Panc1 (cell line): ENCODE data around the gene ZNF420. TPM values are rescaled to one million over a fixed set of nuclear protein-coding genes. Genes with fewer than 3 reads are reported as not detected.

ENCODE experiments used
- ATAC-seq: fragments of 200-7000 bp; cut with Tn5 transposase; 2 replicates; pipeline ENCODE4 v1.9.1; 2020; ENCODE audit warnings: mild to moderate bottlenecking, moderate library complexity
- BruUV-seq: library from RNA; stranded (reverse); fragments of 400-500 nt; replicated peaks from 2 replicates; lab custom pipeline; 2021; lab: Mats Ljungman, UMichigan
- CTCF ChIA-PET: fragments of 300-600 bp; sonication (Branson Sonifier 250); formaldehyde crosslinking; loops from one replicate; lab custom pipeline; 2022; ENCODE audit warnings: antibody characterized with exemption; lab: Charles Lee
- POLR2A ChIA-PET: fragments of 300-600 bp; sonication (Branson Sonifier 250); formaldehyde crosslinking; loops from one replicate; lab custom pipeline; 2022; ENCODE audit warnings: antibody characterized with exemption; lab: Charles Lee
- DNase-seq: peaks from one replicate; pipeline ENCODE4 v3.0.0-alpha.2; 2010; ENCODE audit warnings: low read depth, low spot score
- H3K27ac ChIP-seq: 2 replicates; pipeline ENCODE4 v1.5.1; 2011; ENCODE audit warnings: mild to moderate bottlenecking, low read length, inconsistent platforms
- H3K27me3 ChIP-seq: fragments of 200-500 bp; sonication (Bioruptor generic); 2 replicates; pipeline ENCODE4 v1.6.0; 2014; ENCODE audit warnings: low read length, inconsistent platforms; ENCODE audit not compliant: control insufficient read depth, insufficient read depth
- H3K36me3 ChIP-seq: fragments of 200-500 bp; sonication (Bioruptor generic); 2 replicates; pipeline ENCODE4 v1.5.1; 2014; ENCODE audit warnings: inconsistent platforms, mild to moderate bottlenecking, low read length, moderate library complexity; ENCODE audit not compliant: control insufficient read depth, insufficient read depth
- H3K4me1 ChIP-seq: 2 replicates; pipeline ENCODE4 v1.5.1; 2011; ENCODE audit warnings: inconsistent platforms, mild to moderate bottlenecking, low read length, moderate library complexity; ENCODE audit not compliant: control insufficient read depth, insufficient read depth
- H3K4me3 ChIP-seq, 2 experiments: 2 replicates each; pipeline ENCODE4 v1.5.1; 2011 to 2012; ENCODE audit warnings: low read depth in 2 of 2, low read length in 2 of 2, mild to moderate bottlenecking in 2 of 2, inconsistent platforms in 1 of 2, moderate library complexity in 1 of 2
- H3K9me3 ChIP-seq: fragments of 200-500 bp; sonication (Bioruptor generic); 2 replicates; pipeline ENCODE4 v1.5.1; 2014; ENCODE audit warnings: low read depth, mild to moderate bottlenecking, inconsistent platforms, low read length, moderate library complexity; ENCODE audit not compliant: control insufficient read depth, insufficient read depth
- CTCF ChIP-seq: fragments of 450-650 bp; IDR thresholded peaks from 2 replicates; pipeline ENCODE4 v1.5.1; 2017; ENCODE audit warnings: mild to moderate bottlenecking
- POLR2AphosphoS5 ChIP-seq: IDR thresholded peaks from 2 replicates; pipeline ENCODE4 v1.6.1; 2012; ENCODE audit warnings: mild to moderate bottlenecking, low read depth, low read length, moderate library complexity
- SIN3A ChIP-seq: IDR thresholded peaks from 2 replicates; pipeline ENCODE4 v1.6.1; 2012; ENCODE audit warnings: low read depth, mild to moderate bottlenecking, low read length, moderate library complexity, borderline replicate concordance; ENCODE audit not compliant: insufficient read depth
- TCF7L2 ChIP-seq: IDR thresholded peaks from 2 replicates; pipeline ENCODE4 v1.6.1; 2011; ENCODE audit warnings: mild to moderate bottlenecking, low read depth, low read length, inconsistent platforms
- in situ Hi-C: cut with HindIII; loops from 2 replicates; pipeline ENCODE4 v1.10.0; 2016; ENCODE audit warnings: low sequenced_read_pairs, low pct_unique_long_range_greater_than_20kb
- intact Hi-C: fragments of 100-400 bp; cut with micrococcal nuclease; formaldehyde crosslinking; loops from one replicate; pipeline ENCODE4 v1.10.0; 2022; ENCODE audit not compliant: unreplicated experiment
- total RNA-seq: library from RNA; stranded (reverse); gene quantifications from one replicate; pipeline ENCODE4 v1.2.1, GENCODE V29; 2021; ENCODE audit not compliant: unreplicated experiment
- TF ChIP-seq, protein P1 (sequence below), 2 experiments: IDR thresholded peaks; 2 replicates each; pipeline ENCODE4 v1.6.1; 2011 to 2012; ENCODE audit warnings: low read depth in 2 of 2, control low read depth in 1 of 2, low read length in 1 of 2, mild to moderate bottlenecking in 1 of 2, moderate library complexity in 1 of 2; ENCODE audit not compliant: insufficient read depth in 1 of 2

The ZNF420 gene
- total RNA-seq, 1 experiment from 2014 or later = 13.7 TPM

DNA sequence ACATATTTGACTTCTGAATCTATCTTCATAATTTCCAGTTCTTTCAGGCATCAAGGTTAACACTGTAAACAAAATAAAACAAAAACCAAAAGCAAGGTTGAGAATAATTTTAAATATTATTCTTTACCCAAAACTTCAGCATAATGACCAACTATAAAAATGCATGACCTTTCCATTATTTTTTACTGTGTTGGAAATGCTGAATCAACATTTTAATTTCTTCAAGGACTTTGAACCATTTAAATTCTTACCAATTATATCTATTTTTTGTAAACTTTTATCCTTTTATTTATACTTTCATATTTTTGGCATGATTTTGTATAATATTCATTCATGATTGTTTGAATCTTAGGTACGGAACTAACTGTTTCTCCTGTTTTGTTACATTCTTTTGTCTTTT lies 87.4 kb downstream of the ZNF420 start:
- ATAC-seq (no peak), DNase-seq (no peak)
- Histone ChIP-seq H3K27ac (no peak overlapping the region), H3K4me1 (no peaks in the 10 kb centered on the region), H3K27me3 (no peaks in the 10 kb centered on the region), H3K9me3 (peaks cover 59% of the 10 kb centered on the region), H3K36me3 (peaks cover 4% of the 10 kb centered on the region; the same call in 1 of the 2 replicates), H3K4me3 (no peak overlapping the region)
- CTCF ChIA-PET = no interaction called here
- BruUV-seq = no TSS peak
- TF ChIP-seq SIN3A (no peak), POLR2AphosphoS5 (no peak), CTCF (no peak)
- in situ Hi-C loops = no loop called here
- intact Hi-C loops = no loop called here
- POLR2A ChIA-PET = no interaction called here

DNA sequence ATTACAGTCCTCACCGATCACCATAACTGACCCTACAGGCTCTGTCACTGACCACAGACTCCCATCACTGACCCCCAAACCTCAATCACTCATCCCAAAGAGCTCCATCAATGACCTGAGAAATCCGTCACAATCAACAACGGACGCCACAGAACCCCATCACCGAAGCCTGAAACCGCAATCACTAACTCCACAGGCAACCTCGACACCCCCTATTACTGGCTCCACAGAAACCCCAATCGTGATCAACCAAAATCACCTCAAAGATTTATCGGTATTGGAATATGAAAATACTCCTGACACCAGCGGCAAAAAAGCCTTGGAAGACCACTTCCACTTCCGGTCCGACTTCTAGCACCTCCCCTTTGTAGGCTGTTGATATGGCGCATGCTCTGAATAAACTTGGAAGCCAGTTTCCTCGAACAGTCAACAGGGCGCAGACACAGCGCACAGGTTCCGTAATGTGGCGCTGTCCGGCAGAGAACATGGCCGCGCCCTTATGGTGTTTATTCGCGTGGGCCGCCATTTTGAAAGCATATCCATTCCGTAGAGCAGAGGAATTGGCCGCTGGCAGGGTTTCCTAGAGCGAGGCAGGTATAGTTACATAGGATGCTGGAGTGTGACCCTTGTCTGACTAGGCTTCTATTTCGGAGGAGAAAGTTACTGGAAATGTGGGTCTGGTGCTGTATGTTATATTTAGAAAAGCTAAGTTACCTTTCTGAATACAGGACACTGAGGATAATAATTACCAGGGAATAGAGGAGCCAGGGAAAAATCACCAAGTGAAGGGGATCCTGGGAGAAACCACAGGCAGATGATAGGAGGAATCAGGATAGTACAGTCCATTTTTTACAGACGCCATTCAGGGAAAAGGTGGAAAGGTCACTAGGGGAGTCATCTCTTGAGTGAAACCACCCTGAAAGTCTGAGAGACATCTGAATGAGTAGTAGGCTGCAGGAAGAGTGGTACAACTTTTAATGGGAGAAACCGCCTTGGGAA lies 94.4 kb downstream of the ZNF420 start, which contains the start of gene ZNF585A:
Gene ZNF585A (minus strand): TSS at position 328 of the 999 bp plus-strand sequence. CDS start 2,785 bp downstream, outside the sequence.
- H3K9me3 ChIP-seq = peaks cover 46% of the 10 kb centered on the region
- DNase-seq = peak; percentile 94
- H3K4me3 ChIP-seq = peak within 1 kb of the TSS; percentile 84 to 87
- TF ChIP-seq TCF7L2 (peak; percentile 90), SIN3A (0 out of 2 replicates have a peak, but pooled peaks have one; percentile 67), CTCF (no peak), POLR2AphosphoS5 (peak; percentile 95)
- TF ChIP-seq, protein P1, sequence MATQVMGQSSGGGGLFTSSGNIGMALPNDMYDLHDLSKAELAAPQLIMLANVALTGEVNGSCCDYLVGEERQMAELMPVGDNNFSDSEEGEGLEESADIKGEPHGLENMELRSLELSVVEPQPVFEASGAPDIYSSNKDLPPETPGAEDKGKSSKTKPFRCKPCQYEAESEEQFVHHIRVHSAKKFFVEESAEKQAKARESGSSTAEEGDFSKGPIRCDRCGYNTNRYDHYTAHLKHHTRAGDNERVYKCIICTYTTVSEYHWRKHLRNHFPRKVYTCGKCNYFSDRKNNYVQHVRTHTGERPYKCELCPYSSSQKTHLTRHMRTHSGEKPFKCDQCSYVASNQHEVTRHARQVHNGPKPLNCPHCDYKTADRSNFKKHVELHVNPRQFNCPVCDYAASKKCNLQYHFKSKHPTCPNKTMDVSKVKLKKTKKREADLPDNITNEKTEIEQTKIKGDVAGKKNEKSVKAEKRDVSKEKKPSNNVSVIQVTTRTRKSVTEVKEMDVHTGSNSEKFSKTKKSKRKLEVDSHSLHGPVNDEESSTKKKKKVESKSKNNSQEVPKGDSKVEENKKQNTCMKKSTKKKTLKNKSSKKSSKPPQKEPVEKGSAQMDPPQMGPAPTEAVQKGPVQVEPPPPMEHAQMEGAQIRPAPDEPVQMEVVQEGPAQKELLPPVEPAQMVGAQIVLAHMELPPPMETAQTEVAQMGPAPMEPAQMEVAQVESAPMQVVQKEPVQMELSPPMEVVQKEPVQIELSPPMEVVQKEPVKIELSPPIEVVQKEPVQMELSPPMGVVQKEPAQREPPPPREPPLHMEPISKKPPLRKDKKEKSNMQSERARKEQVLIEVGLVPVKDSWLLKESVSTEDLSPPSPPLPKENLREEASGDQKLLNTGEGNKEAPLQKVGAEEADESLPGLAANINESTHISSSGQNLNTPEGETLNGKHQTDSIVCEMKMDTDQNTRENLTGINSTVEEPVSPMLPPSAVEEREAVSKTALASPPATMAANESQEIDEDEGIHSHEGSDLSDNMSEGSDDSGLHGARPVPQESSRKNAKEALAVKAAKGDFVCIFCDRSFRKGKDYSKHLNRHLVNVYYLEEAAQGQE (IDR thresholded peaks at IDR 0.05; ENCODE audit: insufficient read depth in 1 of 2, low read depth in 2 of 2, low read length in 1 of 2) = no peak
- H3K4me1 ChIP-seq = no peaks in the 10 kb centered on the region
- H3K36me3 ChIP-seq = peaks cover 4% of the 10 kb centered on the region; the same call in 1 of the 2 replicates
- no TSS peak for BruUV-seq
- in situ Hi-C loops (no loop called here), intact Hi-C loops (no loop called here)
- ChIA-PET CTCF (no interaction called here), POLR2A (no interaction called here)
- peak within 1 kb of the TSS; percentile 97 for H3K27ac ChIP-seq
- H3K27me3 ChIP-seq = no peaks in the 10 kb centered on the region
- ATAC-seq = peak; percentile 100

Other genes starting within 250 kb of the ZNF420 start
- gene ZNF790, start 240.0 kb upstream of the ZNF420 start, total RNA-seq = 5.8 TPM
- gene ZNF345, start 227.6 kb upstream of the ZNF420 start, total RNA-seq = 3.8 TPM
- gene ZNF829, start 162.1 kb upstream of the ZNF420 start, total RNA-seq = 7.2 TPM
- gene ZNF568, start 162.1 kb upstream of the ZNF420 start, total RNA-seq = 19.3 TPM
- 23.4 TPM for gene ZNF585A, start 94.3 kb downstream of the ZNF420 start, total RNA-seq
- 25.3 TPM for gene ZNF585B, start 132.1 kb downstream of the ZNF420 start, total RNA-seq
- gene ZNF383, start 139.8 kb downstream of the ZNF420 start, total RNA-seq = 9.1 TPM